ENCODE measurements around the gene SSPN. TPM values are rescaled to one million over a fixed set of nuclear protein-coding genes. Genes with fewer than 3 reads are reported as not detected.
A peak's percentile ranks its signal among the peaks of the same experiment; 100 is the strongest.

SSPN gene
- total and polyA plus RNA-seq, 9 of the 15 experiments (the other 6 are each of a cell fraction or from before 2014, with no cell fraction given) = 0.40 TPM; not detected in 8

GRCh38 chr12:26271024-26271423 lies 75.7 kb downstream of the SSPN start (continued):
- no peak for TF ChIP-seq TFAP4 (CRISPR knock-in tag; IDR thresholded peaks at IDR 0.05; ENCODE audit: borderline replicate concordance)
- TF ChIP-seq CREM (IDR thresholded peaks at IDR 0.05; ENCODE audit: low read depth) = no peak
- no peak for TF ChIP-seq KAT2B (IDR thresholded peaks at IDR 0.05; ENCODE audit: low read depth, low read length)
- no peak for TF ChIP-seq SIX5 (IDR thresholded peaks at IDR 0.05; ENCODE audit: borderline replicate concordance in 1 of 2, insufficient read depth in 1 of 2, low read depth in 1 of 2, low read length in 2 of 2)
- no peak for TF ChIP-seq CEBPG (CRISPR knock-in tag; IDR thresholded peaks at IDR 0.05)
- peak; percentile 66 to 86; a peak in 3 of 4 replicates for TF ChIP-seq CEBPG (tag; conservative IDR thresholded peaks at IDR 0.05 in 1 of 2, IDR thresholded peaks at IDR 0.05 in 1 of 2)
- no peak for TF ChIP-seq HEY1 (CRISPR knock-in tag; IDR thresholded peaks at IDR 0.05; ENCODE audit: borderline replicate concordance)
- peak; percentile 25 for TF ChIP-seq MEIS2 (IDR thresholded peaks at IDR 0.05; ENCODE audit: partially characterized antibody)
- TF ChIP-seq PYGO2 (tag; IDR thresholded peaks at IDR 0.05) = no peak
- peak in 1 of 2 experiments; percentile 68; a peak in 2 of 4 replicates for TF ChIP-seq TEAD1 (CRISPR knock-in tag; IDR thresholded peaks at IDR 0.05)
- peak; percentile 90 for TF ChIP-seq SMARCA4 (IDR thresholded peaks at IDR 0.05)
- no peak for TF ChIP-seq SP2 (IDR thresholded peaks at IDR 0.05; ENCODE audit: extremely low read depth, low read depth, low read length, poor library complexity, severe bottlenecking)
- TF ChIP-seq ZBTB1 (CRISPR knock-in tag; IDR thresholded peaks at IDR 0.05; ENCODE audit: borderline replicate concordance, low read depth) = no peak
- TF ChIP-seq ATF4 (CRISPR knock-in tag; IDR thresholded peaks at IDR 0.05) = no peak
- peak; percentile 75; the same call in 1 of the 2 replicates for TF ChIP-seq MAFK (IDR thresholded peaks at IDR 0.05; ENCODE audit: low read length)
- TF ChIP-seq ETV1 (tag; conservative IDR thresholded peaks at IDR 0.05; ENCODE audit: low read depth) = peak; percentile 72
- TF ChIP-seq XRCC5 (IDR thresholded peaks at IDR 0.05; ENCODE audit: low read depth, low read length) = no peak
- 0 out of 2 replicates have a peak, but pooled peaks have one; percentile 5 for TF ChIP-seq TEAD2 (tag; IDR thresholded peaks at IDR 0.05)
- TF ChIP-seq SAP30 (IDR thresholded peaks at IDR 0.05; ENCODE audit: borderline replicate concordance, insufficient read depth, low read depth, low read length, poor library complexity, severe bottlenecking) = no peak
- peak; percentile 94 for TF ChIP-seq CEBPB (tag; IDR thresholded peaks at IDR 0.05)
- TF ChIP-seq, protein P1, sequence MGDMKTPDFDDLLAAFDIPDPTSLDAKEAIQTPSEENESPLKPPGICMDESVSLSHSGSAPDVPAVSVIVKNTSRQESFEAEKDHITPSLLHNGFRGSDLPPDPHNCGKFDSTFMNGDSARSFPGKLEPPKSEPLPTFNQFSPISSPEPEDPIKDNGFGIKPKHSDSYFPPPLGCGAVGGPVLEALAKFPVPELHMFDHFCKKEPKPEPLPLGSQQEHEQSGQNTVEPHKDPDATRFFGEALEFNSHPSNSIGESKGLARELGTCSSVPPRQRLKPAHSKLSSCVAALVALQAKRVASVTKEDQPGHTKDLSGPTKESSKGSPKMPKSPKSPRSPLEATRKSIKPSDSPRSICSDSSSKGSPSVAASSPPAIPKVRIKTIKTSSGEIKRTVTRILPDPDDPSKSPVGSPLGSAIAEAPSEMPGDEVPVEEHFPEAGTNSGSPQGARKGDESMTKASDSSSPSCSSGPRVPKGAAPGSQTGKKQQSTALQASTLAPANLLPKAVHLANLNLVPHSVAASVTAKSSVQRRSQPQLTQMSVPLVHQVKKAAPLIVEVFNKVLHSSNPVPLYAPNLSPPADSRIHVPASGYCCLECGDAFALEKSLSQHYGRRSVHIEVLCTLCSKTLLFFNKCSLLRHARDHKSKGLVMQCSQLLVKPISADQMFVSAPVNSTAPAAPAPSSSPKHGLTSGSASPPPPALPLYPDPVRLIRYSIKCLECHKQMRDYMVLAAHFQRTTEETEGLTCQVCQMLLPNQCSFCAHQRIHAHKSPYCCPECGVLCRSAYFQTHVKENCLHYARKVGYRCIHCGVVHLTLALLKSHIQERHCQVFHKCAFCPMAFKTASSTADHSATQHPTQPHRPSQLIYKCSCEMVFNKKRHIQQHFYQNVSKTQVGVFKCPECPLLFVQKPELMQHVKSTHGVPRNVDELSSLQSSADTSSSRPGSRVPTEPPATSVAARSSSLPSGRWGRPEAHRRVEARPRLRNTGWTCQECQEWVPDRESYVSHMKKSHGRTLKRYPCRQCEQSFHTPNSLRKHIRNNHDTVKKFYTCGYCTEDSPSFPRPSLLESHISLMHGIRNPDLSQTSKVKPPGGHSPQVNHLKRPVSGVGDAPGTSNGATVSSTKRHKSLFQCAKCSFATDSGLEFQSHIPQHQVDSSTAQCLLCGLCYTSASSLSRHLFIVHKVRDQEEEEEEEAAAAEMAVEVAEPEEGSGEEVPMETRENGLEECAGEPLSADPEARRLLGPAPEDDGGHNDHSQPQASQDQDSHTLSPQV (IDR thresholded peaks at IDR 0.05) = peak; percentile 65; the same call in 1 of the 2 replicates
- no peak for TF ChIP-seq STAT5A (IDR thresholded peaks at IDR 0.05; ENCODE audit: borderline replicate concordance, low read length)
- peak; percentile 65; the same call in 1 of the 2 replicates for TF ChIP-seq SMAD4 (CRISPR knock-in tag; conservative IDR thresholded peaks at IDR 0.05)

Data from K562 (cell line).